SK-N-SH treated with all-trans-retinoic acid at 6 μM for 48 hours (cell line): Measurements from ENCODE around the gene KHK.

Source experiments
- ARNTL ChIP-seq: fragments of 450-650 bp; formaldehyde crosslinking; IDR thresholded peaks from 2 replicates; pipeline ENCODE4 v1.5.0; 2020; ENCODE audit warnings: low read depth, mild to moderate bottlenecking, moderate library complexity, borderline replicate concordance
- PATZ1 ChIP-seq: fragments of 250-450 bp; sonication (Bioruptor Pico); IDR thresholded peaks from 2 replicates; pipeline ENCODE4 v1.8.0; 2020; ENCODE audit warnings: mild to moderate bottlenecking, moderate library complexity, borderline replicate concordance

- TF ChIP-seq PATZ1 (CRISPR knock-in tag) (no peak), ARNTL (no peak)
These were observed 10.8 kb downstream of the KHK start for GRCh38 chr2:27097341-27097740.
